CD4-positive, alpha-beta T cell treated with Interleukin-15 for 1 hour (primary cell): ENCODE measurements around the gene SELENOP.
A peak's percentile ranks its signal among the peaks of the same experiment; 100 is the strongest.

Experiments
- DNase-seq: peaks from one replicate; pipeline ENCODE4 v3.0.0-alpha.2; 2020

The SELENOP gene

DNA sequence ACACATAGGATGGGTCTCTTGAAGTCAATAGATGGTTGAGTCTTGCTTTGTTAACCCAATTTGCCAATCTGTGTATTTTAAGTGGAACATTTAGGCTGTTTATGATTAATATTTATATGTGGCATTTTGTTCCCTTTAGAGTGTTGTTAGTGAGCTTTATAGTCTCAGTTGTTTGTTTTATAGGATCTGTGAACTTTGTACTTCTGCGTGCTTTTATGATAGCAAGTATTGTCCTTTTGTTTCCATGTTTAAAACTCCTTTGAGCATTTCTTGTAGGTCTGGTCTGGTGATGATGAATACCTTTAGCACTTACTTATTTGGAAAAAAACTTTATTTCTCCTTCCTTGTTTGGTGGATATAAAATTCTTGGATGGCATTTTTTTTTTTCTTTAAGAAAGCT, 23.8 kb downstream of the SELENOP start:
- no peak for DNase-seq

DNA sequence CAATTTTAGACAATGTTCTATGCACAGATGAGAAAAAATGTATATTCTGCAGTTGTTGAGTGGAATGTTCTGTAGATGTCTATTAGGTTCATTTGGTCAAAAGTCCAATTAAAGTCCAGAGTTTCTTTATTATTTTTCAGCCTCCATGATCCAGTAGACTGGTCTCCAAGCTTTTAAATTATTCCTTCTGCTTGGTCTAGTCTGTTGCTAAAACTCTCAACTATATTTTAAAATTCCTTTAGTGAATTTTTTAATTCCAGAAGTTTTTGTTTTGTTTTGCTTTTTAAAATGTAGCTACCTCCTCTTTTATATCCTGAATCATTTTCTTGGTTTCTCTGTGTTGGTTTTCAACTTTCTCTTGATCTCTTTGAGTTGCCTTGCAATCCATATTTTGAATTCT, 24.6 kb downstream of the SELENOP start:
- no peak for DNase-seq

DNA sequence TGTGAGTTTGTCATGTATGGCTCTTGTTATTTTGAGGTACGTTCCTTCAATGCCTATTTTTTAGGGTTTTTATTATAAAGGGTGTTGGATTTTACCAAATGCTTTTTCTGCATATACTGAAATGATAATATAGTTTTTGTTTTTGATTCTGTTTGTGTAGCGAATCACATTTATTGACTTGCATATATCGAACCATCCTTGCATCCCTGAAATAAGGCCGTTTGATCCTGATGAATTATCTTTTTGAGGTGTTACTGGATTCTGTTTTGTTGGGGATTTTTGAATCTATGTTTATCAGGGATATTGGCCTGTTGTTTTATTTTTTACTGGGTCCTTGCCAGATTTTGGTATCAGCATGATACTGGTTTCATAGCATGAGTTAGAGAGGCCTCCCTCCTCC, 25.9 kb downstream of the SELENOP start:
- no peak for DNase-seq

DNA sequence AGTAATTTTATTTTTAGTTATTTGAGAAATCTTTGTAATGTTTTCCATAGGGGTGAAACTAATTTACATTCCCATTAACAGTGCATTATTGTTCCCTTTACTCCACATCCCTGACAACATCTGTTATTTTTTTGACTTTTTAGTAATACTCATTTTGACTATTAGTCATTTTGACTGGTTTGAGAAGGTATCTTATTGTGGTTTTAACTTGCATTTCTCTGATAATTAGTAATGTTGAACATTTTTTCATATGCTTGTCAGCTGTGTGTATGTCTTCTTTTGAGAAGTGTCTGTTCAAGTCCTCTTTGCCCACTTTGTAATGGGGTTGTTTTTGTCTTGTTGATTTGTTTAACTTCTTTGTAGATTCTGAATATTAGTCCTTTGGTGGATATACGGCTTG, 27.6 kb downstream of the SELENOP start:
- no peak for DNase-seq

DNA sequence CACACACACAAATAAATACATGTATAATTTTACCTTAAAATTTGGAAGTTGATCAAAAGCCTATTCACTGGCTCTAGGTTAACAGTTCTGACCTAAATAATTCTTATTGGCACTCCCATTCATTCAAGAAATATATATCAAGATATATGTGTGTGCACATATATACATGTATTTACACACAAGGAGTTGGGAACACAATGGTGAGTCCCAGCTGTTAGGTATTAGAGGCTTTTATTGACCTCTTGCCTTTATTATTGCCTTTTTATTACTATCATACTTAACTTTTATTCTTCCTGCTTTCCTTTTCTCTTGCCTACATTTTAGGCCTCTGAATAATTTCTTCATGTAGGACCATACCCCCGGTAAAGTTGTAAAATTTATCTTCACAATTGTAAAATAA, 30.1 kb downstream of the SELENOP start:
- no peak for DNase-seq

DNA sequence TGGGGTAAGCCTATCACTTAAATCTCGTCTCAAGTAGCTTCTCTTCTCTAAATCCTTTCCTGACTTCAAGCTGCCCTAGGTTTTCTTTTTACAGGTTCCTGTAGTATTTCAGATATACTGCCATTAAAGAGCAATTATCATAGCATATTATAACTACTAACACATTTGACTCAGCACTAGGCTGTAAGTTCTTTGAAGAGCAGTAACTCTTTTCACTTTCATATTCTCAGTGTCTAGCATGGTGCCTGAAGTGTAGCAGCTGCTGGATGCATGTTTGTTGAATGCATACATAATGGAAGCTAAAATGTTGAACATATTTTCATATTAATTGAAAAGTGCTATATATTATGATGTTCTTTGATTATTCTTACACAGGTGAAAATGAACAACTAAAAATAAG, 32.6 kb downstream of the SELENOP start:
- no peak for DNase-seq

DNA sequence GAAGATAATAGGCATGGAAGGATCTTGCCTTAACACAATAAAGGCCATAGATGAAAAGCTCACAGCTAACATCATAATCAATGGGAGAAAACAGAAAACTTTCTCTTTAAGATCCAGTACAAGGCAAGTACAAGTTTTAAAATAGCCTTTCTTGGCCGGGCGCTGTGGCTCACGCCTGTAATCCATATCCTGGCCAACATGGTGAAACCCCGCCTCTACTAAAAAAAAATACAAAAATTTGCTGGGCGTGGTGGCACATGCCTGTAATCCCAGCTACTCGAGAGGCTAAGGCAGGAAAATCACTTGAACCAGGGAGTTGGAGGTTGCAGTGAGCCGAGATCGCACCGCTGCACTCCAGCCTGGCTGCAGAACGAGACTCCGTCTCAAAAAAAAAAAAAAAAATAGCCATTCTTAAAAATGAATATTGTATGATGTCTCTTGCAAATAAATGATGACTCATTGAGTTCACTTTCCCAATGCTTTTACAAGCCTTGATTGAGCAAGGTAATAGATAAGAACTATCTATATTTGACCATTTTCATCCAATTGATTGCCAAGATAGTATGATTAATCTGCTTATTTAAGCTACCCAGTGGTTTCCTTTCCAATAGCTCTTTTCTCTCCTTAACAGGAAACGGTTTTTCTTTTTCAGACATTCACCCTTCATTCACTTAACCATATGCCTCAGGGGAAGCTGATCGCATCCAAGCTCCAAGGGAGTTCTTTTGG, 39.3 kb downstream of the SELENOP start:
- DNase-seq, result no peak

DNA sequence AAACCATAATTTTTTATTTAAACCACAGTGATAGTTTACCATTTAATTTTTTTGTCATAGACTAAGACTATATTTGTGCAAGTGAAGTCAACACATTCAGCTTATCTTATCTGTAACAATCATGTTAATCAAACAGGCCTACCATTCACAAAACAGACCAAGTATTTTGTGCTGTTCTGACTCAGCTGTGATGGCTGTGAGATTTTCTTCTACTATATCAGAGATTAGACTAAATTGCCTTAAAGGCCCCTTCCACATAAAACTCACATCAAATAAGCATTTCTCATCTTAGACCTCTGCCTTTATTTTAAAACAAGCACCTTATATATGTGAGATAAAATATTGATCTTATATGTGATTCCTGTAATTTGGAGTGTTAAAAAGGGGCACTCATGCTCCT, 41.7 kb downstream of the SELENOP start:
- no peak for DNase-seq

DNA sequence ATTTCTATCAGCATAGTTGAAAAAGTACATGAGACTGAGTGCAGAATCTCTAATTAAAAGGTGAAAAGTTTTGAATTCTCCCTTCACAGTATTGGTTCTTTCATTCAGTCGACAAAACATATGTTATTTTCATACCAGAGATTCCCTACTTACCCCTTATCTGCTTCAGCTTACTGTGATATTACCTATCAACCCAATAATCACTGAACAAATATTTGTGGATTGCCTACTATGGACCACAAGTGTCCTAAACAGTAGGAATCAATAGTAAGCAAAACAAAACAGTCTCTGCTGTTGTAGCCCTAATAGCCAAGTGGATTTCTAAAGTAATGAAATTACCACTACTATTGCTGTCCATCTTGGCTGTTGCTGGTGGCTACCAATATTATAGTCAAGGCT, 43.6 kb downstream of the SELENOP start:
- DNase-seq, result no peak

DNA sequence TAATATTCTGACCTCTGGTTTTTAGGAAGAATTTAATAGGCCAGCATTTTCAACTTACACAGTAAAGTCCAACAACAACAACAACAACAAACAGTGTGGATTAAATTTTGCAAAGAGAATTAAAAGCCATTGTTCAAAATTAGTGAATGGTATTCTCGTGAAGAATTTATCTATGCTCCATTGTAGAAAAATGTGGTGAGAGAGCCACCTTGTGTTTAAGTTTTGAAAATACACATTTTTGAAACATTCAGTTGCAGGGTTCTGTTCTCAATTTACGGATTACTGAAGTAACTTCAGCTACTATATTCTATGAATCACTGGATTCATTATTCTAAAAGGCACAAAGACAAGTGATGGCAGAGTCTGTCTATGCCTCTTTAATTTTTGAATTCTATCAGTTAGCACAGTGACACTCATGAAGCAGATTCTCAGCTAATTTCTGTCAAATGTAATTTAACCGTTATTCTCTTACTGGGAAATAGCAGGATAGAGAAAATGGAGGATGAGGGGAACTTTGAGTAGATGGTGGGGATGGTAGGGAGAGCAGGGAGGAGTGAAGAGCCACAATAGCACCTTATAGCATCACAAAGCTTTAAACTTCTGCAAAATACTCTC, 44.1 kb downstream of the SELENOP start:
- no peak for DNase-seq

DNA sequence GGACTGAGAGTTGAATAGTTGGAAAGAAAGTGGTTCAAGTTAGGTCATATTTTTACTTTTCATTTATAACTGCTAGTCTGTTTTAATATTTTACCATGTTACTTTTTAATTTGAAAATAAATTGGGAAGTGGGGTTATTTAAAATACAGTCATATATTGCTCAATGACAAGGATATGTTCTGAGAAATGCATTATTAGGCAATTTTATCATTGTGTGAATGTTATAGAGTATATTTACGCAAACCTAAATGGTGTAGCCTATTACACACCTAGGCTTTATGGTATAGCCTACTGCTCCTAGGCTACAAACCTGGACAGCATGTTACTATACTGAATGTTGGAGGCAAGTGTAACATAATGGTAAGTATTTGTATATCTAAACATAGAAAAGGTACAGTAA, 49.9 kb downstream of the SELENOP start:
- DNase-seq, result no peak

DNA sequence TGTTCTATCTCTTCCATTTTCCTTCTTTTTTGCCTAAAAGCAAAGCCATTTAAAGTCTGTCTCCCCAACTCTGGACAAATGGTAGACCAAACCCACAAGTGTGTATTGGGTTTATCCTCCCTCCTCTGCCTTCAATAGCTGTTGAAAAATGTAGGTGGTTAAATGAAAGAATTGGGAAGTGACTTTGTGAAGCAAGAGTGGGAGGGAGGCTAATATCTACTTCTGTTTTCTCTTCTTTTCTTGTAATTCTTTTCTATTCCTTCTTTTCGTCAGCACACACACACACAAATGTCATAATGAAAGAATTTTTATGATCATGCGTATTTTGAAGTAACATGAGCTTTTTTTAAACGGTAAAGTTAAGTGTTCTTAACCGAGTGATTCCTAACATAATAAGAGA, 51.3 kb downstream of the SELENOP start:
- no peak for DNase-seq

DNA sequence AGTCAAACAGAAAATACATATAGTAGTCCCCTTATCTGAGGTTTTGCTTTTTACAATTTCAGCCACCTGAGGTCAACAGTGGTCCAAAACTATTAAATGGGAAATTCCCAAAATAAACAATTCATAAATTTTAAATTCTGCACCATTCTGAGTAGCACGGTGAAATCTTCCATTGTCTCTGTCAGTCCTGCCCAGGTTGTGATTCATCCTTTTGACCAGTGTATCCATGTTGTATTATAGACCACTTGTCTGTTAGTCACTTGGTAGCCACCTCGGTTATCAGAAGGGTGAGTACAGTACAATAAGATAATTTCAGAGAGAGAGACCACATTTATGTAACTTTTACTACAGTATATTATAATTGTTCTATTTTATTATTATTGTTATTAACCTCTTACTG, 52.2 kb downstream of the SELENOP start:
- DNase-seq, result no peak

DNA sequence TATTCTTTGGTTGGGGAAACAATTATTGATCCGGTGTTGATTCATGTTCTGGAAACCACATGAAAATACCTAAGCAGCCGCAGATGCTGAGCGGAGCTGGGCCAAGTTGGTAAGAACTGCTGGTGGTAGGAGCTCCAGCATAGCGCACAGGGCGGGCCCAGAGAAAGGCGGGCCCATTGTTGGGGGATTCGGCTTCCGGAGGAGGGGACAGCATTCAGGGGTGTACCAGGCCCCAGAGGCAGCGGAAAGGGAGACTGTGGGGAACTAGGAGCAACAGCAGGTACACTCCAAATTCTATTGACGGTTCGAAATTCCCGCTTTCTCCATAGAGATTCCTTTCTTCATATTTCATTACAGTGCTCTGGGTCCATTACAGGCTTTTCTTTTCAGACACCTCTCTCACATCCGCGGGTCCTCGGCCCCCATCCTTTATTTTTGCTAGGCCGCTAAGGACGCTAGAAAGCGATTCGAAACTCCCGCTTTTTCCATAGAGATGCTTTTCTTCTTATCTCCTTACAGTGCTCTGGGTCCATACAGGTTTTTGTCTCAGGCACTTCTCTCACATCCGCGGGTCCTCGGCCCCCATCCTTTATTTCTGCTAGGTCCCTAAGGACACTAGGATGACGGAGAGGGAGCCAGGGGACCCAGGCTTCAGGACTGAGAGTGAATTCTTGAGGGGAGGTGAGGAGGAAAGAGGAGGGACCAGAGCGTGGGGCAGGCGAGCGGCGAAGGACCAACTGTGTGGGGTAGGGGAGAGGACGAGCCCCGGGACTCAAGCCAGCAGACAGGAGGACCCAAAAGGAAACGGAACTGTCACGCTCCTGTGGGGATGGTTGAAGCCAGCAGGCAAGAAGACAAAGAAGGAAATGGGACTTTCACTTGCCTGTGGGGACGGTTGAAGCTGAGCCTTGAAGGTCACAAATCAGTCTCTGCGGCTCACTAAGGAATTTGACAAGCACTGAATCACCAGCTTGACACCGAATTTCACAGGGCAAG, 54.8 kb downstream of the SELENOP start, which contains the start of gene CCDC152:
TSS of gene CCDC152 (plus strand) at position 213 of the 996 bp plus-strand sequence. CDS start 2,304 bp downstream, outside the sequence.
- peak; percentile 32 for DNase-seq

DNA sequence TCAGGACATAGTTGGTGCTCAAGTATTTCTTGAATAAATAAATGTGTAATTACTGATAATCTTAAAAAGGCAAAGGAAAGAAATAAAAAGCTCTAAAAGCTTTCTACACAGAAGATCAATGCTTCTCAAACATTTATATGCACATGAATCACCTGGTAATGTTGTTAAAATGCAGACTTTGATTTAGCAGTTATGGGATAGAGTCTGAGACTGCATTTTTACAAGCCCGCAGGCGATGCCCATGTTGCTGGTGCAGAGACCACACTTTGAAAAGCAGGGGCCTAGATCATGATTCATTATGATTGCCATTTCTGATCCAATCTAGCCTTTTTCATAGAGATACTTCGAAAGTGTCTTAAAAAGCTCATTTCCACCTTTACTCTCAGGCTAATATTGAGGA, 58.6 kb downstream of the SELENOP start:
- no peak for DNase-seq

DNA sequence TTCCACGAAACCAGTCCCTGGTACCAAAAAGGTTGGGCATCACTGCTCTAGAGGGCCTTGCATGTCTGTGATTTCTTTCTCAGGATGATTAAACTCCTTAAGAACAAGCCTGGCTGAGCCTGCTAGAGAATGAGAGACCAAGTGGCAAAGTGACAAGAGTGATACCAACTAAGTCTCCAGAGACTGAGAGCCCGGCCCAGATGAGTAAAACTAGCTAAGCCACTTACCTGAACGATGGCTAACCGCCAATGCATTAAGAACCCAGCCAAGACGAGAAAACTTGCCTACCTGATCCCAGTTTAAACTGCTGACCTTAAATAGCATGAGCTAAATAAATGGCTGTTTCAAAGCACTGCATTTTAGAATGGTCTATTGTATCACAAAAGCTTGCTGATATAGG, 60.6 kb downstream of the SELENOP start:
- DNase-seq, result no peak

DNA sequence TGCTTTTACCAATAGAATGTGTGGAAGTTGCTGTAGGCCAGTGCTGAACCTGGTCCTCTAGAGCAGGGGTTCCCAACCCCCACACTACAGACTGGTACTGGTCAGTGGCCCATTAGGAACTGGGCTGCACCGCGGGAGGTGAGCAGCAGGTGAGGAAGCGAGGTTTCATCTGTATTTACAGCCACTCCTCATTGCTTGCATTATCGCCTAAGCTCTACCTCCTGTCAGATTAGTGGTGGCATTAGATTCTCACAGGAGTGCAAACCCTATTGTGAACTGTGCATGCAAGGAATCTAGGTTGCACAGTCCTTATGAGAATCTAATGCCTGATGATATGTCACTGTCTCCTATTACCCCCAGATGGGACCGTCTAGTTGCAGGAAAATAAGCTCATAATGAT, 61.2 kb downstream of the SELENOP start:
- DNase-seq, result no peak
